Activated T-helper 2 cell treated with anti-CD3 and anti-CD28 coated beads, Interferon-gamma antibody, Interleukin-2, Interleukin-4, amounts not matched to agents 10 μg/mL and 5 μg/mL and 100 μg/mL, durations not matched to agents 14 hours and 24 hours and 36 hours (primary cell): ENCODE data around the gene RGS1. TPM values are rescaled to one million over a fixed set of nuclear protein-coding genes. Genes with fewer than 3 reads are reported as not detected.
"Not testable (repeated sequence)": the region's sequence is repeated elsewhere in the genome, so short reads cannot be mapped to it uniquely, and the experiment has no call there.

Experiments used
- DNase-seq: peaks from one replicate; pipeline ENCODE4 v3.0.0; 2021; ENCODE audit warnings: low spot score
- H3K27ac Mint-ChIP-seq: one replicate; pipeline ENCODE4 v1.8.0; 2021; ENCODE audit warnings: mixed read lengths
- H3K27me3 Mint-ChIP-seq: one replicate; pipeline ENCODE4 v1.8.0; 2021; ENCODE audit warnings: low read depth, mixed read lengths
- H3K36me3 Mint-ChIP-seq: one replicate; pipeline ENCODE4 v1.8.0; 2021; ENCODE audit warnings: low read depth, mixed read lengths
- H3K4me1 Mint-ChIP-seq: one replicate; pipeline ENCODE4 v1.8.0; 2021; ENCODE audit warnings: low read depth, mixed read lengths
- H3K4me3 Mint-ChIP-seq: one replicate; pipeline ENCODE4 v1.8.0; 2021; ENCODE audit warnings: low read depth, mild to moderate bottlenecking, moderate library complexity, mixed read lengths
- H3K9me3 Mint-ChIP-seq: one replicate; pipeline ENCODE4 v1.8.0; 2021; ENCODE audit warnings: mixed read lengths
- intact Hi-C: fragments of 100-400 bp; cut with micrococcal nuclease; formaldehyde crosslinking; loops from one replicate; pipeline ENCODE4 v1.15.1; 2023
- total RNA-seq: library from RNA; stranded (reverse); gene quantifications from 2 replicates; pipeline ENCODE4 v1.2.3, GENCODE V29; 2022

RGS1 gene, protein sequence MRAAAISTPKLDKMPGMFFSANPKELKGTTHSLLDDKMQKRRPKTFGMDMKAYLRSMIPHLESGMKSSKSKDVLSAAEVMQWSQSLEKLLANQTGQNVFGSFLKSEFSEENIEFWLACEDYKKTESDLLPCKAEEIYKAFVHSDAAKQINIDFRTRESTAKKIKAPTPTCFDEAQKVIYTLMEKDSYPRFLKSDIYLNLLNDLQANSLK
- total RNA-seq = 4.2 and 4.3 TPM in 2 replicates

DNA sequence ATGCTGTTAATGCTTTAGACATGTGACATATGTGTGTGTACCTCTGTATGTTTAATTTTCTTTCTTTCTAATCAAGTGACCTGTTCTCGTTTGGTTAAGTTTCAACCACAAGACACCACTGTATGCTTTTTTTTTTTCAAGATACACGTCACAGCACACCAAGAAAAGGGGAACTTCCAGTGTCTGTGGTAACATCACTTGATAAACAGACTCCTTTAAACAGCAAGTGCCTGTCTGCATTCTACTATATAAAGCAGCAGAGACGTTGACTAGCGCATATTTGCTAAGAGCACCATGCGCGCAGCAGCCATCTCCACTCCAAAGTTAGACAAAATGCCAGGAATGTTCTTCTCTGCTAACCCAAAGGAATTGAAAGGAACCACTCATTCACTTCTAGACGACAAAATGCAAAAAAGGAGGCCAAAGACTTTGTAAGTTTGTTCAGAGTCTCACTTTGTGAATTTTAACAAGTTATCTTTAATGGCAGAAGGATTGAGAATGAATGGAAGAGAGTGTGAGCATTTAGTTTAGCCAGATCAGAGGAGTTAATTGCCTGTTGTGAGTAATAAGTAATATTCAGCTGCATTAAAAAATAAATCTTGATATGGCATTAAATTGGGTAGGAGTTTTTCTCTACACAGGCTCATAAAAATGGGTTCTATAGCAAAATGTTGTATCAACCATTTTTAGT, at the start of gene RGS1:
Gene RGS1 (plus strand): TSS at position 275 of the 691 bp plus-strand sequence. CDS start 20 bp downstream, at position 295.
- Mint-ChIP-seq H3K27me3 (no peaks in the 10 kb centered on the region), H3K36me3 (peaks cover 30% of the 10 kb centered on the region), H3K4me3 (peak within 1 kb of the TSS; percentile 78), H3K27ac (peak within 1 kb of the TSS; percentile 85), H3K9me3 (peaks cover 2% of the 10 kb centered on the region), H3K4me1 (peaks cover 80% of the 10 kb centered on the region)
- peak; percentile 61 for DNase-seq
- intact Hi-C loops = loop anchor here (1.0 to 2.0 kb wide), 7 partner anchors 24 to 232 kb away; no protein-coding TSS in a partner anchor

DNA sequence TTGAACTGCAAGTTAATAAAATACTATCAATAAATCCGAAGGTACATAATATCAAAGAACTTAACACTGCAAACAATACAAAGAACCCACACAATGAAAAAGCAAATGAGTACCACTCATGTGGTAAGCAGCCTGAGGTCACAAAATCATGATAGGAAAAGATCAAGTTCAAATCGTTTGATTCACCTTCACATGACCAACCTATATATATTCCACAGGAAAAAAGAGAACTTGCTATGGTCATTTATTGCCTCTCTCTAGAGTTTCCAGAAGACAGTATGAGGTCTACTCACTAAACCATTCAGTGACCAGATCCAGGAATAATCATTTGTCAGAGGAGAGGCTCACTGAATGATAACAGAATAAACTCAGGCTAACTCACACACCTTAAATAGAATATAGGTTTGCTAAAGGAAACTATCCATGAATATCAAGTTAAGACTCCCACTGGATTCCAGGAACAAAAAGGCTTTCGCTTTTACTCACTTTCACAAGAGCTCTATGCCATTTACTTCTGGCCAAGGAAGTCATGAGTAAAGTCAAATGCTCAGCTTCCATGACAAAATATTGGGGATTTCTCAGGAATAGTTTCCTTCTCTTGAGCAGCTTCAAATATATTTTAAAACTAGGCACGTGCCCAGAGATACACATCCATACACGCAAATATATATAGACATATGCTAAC, 48.3 kb upstream of the RGS1 start:
- H3K27me3 Mint-ChIP-seq = peaks cover 9% of the 10 kb centered on the region
- peaks cover 4% of the 10 kb centered on the region for H3K9me3 Mint-ChIP-seq
- H3K36me3 Mint-ChIP-seq = peaks cover 7% of the 10 kb centered on the region
- H3K4me1 Mint-ChIP-seq = peaks cover 42% of the 10 kb centered on the region
- no peak overlapping the region for H3K4me3 Mint-ChIP-seq
- no peak overlapping the region for H3K27ac Mint-ChIP-seq
- DNase-seq = no peak
- intact Hi-C loops = no loop called here

DNA sequence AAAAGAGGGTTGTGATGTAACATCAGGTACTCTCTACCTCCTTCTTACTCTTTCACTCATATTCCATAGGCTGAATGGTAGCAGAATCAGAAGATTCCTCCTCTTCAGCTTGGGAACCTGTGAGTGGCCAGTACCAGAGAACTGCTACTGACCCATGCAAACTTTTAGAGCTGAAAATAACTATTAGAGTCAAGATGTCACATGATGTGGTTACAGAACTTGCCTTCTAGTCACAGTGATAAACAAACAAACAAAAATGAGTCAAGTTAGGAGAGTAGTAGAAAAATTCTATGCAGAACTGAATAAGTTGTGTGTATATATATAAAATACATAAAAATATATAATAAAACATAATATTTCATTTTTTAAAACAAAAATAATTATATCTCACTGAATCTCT, 47.6 kb upstream of the RGS1 start:
- H3K27ac Mint-ChIP-seq = no peak overlapping the region
- H3K4me1 Mint-ChIP-seq = peaks cover 41% of the 10 kb centered on the region
- H3K9me3 Mint-ChIP-seq = peaks cover 8% of the 10 kb centered on the region
- no peak overlapping the region for H3K4me3 Mint-ChIP-seq
- peaks cover 9% of the 10 kb centered on the region for H3K27me3 Mint-ChIP-seq
- intact Hi-C loops = no loop called here
- peaks cover 9% of the 10 kb centered on the region for H3K36me3 Mint-ChIP-seq
- no peak for DNase-seq

DNA sequence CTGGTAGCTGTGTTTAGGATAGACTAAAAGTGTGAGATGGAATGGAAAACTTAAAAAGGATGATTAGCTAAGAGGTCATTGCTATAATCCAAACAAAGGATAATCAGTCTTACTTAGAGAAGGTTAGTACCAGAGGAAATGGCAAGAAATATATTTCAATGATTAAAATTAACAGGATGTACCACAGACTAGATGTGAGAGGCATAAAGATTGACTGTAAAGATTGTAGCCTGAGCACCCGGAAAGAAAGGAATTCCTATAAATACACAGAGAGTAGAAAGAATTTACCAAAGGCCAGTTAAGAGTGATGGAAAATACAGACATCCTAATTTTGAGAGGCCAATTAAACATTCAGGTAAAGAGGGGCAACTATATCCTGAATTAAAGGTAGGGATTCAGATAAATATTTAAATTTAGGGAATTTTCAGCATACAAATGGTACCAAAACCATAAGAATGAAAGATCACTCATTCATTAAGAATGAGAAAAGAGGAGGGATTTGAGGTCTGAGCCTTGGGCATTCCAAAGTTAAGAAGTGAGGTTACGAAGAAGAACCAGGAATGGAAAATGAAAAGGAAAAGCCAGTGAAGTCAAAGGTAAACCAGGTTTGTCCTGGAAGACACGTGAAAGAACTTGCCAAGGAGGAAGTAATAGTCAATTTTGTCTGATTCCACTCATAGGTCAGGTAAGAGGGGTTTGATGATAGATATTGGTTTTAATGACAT, 46.4 kb upstream of the RGS1 start:
- H3K27me3 Mint-ChIP-seq = peaks cover 9% of the 10 kb centered on the region

DNA sequence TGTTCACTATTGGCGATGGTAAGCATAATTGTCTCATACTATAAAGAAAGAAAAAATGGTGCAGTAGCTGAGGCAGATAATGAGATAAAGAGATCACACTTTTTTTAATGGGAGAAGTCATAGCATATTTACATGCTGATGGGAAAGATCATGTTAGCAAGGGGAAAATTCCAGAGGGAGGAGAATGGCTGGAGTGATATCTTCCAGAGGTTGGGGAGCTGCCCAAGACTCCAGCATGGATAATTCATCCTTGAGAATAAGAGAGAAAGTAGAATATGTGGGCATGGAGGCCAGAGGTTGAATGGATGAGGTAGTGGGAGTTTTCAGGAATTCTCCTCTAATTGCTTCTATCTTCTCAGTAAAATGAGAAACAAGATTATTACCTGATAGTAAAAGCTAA, 45.8 kb upstream of the RGS1 start:
- peaks cover 39% of the 10 kb centered on the region for H3K4me1 Mint-ChIP-seq
- H3K36me3 Mint-ChIP-seq = peaks cover 9% of the 10 kb centered on the region
- intact Hi-C loops = loop anchor here (1.0 to 10.0 kb wide), 5 partner anchors 8 to 1175 kb away; partner anchors contain the start of genes RGS1 and RGS2
- no peak for DNase-seq
- H3K4me3 Mint-ChIP-seq = peak overlapping the region; percentile 35
- H3K27me3 Mint-ChIP-seq = peaks cover 9% of the 10 kb centered on the region
- H3K9me3 Mint-ChIP-seq = peaks cover 8% of the 10 kb centered on the region
- peak overlapping the region; percentile 9 for H3K27ac Mint-ChIP-seq

More for the DNA sequence above, 46.4 kb upstream of the RGS1 start:
- H3K9me3 Mint-ChIP-seq = peaks cover 8% of the 10 kb centered on the region
- peaks cover 45% of the 10 kb centered on the region for H3K4me1 Mint-ChIP-seq
- peak overlapping the region; percentile 9 for H3K27ac Mint-ChIP-seq
- peak overlapping the region; percentile 35 for H3K4me3 Mint-ChIP-seq
- peaks cover 9% of the 10 kb centered on the region for H3K36me3 Mint-ChIP-seq
- no peak for DNase-seq
- intact Hi-C loops = no loop called here

DNA sequence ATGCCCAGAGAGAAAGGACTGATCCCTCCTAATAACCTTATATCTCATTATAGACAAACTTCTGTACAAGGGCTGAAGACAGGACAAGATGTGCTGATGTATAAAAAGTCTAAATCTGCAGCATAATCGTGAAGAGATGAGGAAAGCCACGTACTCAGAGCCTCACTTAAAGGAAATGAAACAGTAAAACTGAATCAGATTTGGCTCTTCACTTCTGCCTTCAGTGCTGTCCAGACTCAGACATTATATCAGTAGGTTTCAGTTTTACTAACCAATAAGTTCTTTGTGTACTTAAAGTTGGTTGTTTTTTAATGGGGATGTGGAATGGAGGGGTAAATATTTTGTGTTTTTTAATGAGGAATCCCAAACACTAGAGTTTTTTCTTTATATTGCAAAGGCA, 45.3 kb upstream of the RGS1 start:
- Mint-ChIP-seq H3K9me3 (peaks cover 8% of the 10 kb centered on the region), H3K4me3 (peak overlapping the region; percentile 9), H3K27me3 (peaks cover 9% of the 10 kb centered on the region), H3K4me1 (peaks cover 39% of the 10 kb centered on the region), H3K27ac (no peak overlapping the region), H3K36me3 (peaks cover 9% of the 10 kb centered on the region)
- no peak for DNase-seq
- intact Hi-C loops = loop anchor here (1.0 to 10.0 kb wide), 5 partner anchors 8 to 1175 kb away; partner anchors contain the start of genes RGS1 and RGS2

DNA sequence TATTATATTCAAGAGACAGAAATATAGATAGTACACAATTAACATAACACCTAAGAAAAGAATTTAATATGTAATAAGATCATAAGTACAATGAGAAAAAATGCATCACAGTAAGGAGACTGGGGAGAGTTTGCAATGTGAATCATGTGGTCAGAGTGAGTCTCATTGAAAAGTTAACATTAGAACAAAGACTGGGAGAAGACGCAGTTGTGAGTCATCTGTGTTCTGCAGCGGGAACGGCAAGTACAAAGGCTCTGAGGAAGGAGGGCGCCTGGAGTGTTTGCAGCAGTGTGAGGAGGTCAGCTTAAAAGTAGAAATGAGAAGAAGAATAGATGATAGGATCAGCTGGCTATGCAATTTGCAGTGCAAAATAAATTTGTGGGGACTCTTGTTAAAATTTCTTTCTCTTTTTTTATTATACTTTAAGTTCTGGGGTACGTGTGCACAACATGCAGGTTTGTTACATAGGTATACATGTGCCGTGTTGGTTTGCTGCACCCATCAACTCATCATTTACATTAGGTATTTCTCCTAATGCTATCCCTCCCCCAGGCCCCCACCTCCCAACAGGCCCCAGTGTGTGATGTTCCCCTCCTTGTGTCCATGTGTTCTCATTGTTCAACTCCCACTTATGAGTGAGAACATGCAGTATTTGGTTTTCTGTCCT, 44.4 kb upstream of the RGS1 start:
- not testable (repeated sequence) for H3K27me3 Mint-ChIP-seq, DNase-seq, H3K36me3 Mint-ChIP-seq, H3K9me3 Mint-ChIP-seq, H3K4me3 Mint-ChIP-seq
- Mint-ChIP-seq H3K4me1 (peaks cover 38% of the 10 kb centered on the region), H3K27ac (peak overlapping the region; percentile 10)
- intact Hi-C loops = loop anchor here (1.0 to 10.0 kb wide), 4 partner anchors 14 to 1174 kb away; partner anchors contain the start of gene RGS2

DNA sequence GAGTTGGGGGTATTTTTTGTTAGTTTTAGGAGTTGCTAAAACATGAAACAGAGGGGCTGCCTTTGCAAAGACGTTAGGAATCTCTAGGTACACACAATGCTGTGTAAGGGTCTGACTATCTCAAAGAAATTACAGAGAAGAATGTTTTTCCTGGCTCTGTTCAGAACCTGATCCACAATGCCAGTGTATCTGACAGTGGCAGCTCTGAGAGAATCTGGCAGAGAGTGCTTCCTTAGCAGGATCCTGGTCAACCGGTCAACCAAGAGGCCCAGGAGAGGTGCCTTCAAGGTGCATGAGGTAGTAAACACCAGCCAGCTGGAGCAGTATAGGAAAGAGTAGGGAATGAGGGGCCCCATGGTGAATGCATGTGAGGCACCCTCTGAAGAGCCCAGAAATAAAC, 40.9 kb upstream of the RGS1 start:
- H3K4me1 Mint-ChIP-seq = peaks cover 50% of the 10 kb centered on the region
- intact Hi-C loops = loop anchor here (5.0 to 10.0 kb wide), 3 partner anchors 273 to 1170 kb away; partner anchors contain the start of genes RGS2, RO60 and UCHL5

DNA sequence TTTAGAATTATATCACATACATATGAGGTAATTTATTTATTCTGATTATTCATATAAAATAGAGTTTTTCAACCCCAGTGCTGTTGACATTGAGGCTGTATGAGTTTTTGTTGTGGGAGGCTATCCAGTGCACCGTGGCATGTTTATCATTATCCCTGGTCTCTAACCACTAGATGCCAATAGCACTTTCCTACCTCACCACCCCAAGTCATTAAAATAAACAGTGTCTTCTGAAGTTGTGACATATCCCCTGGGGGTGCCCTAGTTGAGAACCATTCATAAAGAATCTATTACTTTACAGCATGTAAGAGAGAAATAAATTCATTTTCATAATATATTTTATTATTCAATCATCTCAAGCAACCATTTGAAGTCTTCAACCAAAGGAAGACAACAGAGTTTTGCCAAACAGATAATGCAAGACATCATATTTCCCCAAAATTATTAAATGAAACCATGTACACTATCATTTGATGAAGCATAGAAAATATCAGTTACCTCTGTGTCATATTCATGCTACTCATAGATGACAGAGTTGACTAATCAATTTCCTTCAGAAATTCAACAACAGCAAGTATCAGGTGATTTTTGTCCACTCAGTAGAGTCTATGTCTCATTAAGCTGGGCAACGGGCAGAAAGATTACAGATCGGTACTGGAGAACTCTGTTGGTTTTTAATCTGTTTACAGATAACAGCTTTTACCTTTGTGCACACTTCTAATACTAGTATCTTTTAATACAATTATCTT, 39.5 kb upstream of the RGS1 start:
- Mint-ChIP-seq H3K4me3 (no peak overlapping the region), H3K27ac (no peak overlapping the region), H3K27me3 (no peaks in the 10 kb centered on the region), H3K9me3 (peaks cover 12% of the 10 kb centered on the region), H3K36me3 (peaks cover 11% of the 10 kb centered on the region), H3K4me1 (peaks cover 48% of the 10 kb centered on the region)
- no peak for DNase-seq
- intact Hi-C loops = loop anchor here (1.0 to 10.0 kb wide), 3 partner anchors 10 to 1169 kb away; partner anchors contain the start of genes RO60 and UCHL5

More for the DNA sequence above, 40.9 kb upstream of the RGS1 start:
- H3K9me3 Mint-ChIP-seq = peaks cover 14% of the 10 kb centered on the region
- no peak overlapping the region for H3K4me3 Mint-ChIP-seq
- H3K27ac Mint-ChIP-seq = no peak overlapping the region
- peaks cover 12% of the 10 kb centered on the region for H3K36me3 Mint-ChIP-seq
- H3K27me3 Mint-ChIP-seq = no peaks in the 10 kb centered on the region
- DNase-seq = no peak

DNA sequence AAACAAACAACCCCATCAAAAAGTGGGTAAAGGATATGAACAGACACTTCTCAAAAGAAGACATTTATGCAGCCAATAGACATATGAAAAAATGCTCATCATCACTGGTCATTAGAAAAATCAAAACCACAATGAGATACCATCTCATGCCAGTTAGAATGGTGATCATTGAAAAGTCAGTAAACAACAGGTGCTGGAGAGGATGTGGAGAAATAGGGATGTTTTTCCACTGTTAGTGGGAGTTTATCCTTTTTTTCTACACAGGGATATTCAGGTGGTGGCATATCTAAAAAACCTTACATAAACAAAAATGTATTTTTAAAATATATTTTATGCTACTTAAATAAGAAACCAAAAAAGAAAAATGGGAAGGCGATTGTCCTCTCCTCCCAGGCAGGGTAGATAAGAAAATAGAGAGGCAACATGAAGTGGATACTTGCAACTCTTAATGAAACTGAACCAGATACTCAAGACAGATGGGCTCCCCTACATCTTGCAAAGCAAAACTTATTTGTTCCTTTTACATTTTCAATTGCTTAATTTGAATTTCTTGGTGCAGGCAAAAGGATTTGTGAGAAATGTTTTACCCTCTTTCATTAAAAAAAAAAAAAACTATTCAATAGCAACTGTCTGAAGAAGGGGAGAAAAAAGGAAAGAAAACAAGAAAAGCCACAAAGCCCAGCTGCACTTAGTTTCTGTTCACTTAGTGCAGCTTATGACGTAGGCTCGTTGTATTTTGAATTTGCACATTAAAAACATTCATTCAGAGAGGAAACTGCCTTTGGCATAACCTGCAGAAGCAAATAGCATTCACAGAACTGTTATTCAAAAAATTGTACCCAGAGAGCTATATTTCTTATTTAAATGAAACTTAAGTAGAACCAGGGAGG, 36.9 kb upstream of the RGS1 start:
- peaks cover 6% of the 10 kb centered on the region for H3K9me3 Mint-ChIP-seq

More for the DNA sequence above, 36.9 kb upstream of the RGS1 start:
- Mint-ChIP-seq H3K4me3 (no peak overlapping the region), H3K27me3 (no peaks in the 10 kb centered on the region), H3K4me1 (peaks cover 49% of the 10 kb centered on the region), H3K27ac (peak overlapping the region; percentile 72), H3K36me3 (peaks cover 4% of the 10 kb centered on the region)
- DNase-seq = no peak
- intact Hi-C loops = loop anchor here (2.0 to 10.0 kb wide), 3 partner anchors 36 to 1166 kb away; partner anchors contain the start of genes RGS1, RO60 and UCHL5
